ENCODE results near the gene MEX3A.
A peak's percentile ranks its signal among the peaks of the same experiment; 100 is the strongest.

Gene MEX3A

GRCh38 chr1:156102633-156103511, 20.6 kb upstream of the MEX3A start:
- DNase-seq, result no peak

GRCh38 chr1:156101880-156102279, 19.6 kb upstream of the MEX3A start:
- DNase-seq, result no peak

- no peak for DNase-seq
Measured at GRCh38 chr1:156100205-156100995, 18.1 kb upstream of the MEX3A start.

- no peak for DNase-seq
Measured at GRCh38 chr1:156099282-156099681, 17.0 kb upstream of the MEX3A start.

- no peak for DNase-seq
Measured at GRCh38 chr1:156098784-156099183, 16.5 kb upstream of the MEX3A start.

GRCh38 chr1:156097499-156098178, 15.4 kb upstream of the MEX3A start:
- DNase-seq, result no peak

- DNase-seq, result peak in 13 of 14 donors; percentile 37 to 83 (median 68)
Measured at GRCh38 chr1:156096640-156097391, 14.6 kb upstream of the MEX3A start.

GRCh38 chr1:156095906-156096508, 13.7 kb upstream of the MEX3A start:
- DNase-seq, result no peak

GRCh38 chr1:156091610-156092009, 9.3 kb upstream of the MEX3A start:
- no peak for DNase-seq

GRCh38 chr1:156090840-156091188, 8.5 kb upstream of the MEX3A start:
- DNase-seq, result peak in 11 of 14 donors; percentile 12 to 78 (median 60)

GRCh38 chr1:156090138-156090839, 8.0 kb upstream of the MEX3A start:
- peak in 4 of 14 donors; percentile 31 to 67 (median 46) for DNase-seq

- DNase-seq, result no peak
Measured at GRCh38 chr1:156089704-156090103, 7.4 kb upstream of the MEX3A start.

- no peak for DNase-seq
Measured at GRCh38 chr1:156086256-156086662, 4.0 kb upstream of the MEX3A start.

GRCh38 chr1:156083800-156084790, 1.8 kb upstream of the MEX3A start:
- no peak for DNase-seq

GRCh38 chr1:156081917-156082308, 352 bp downstream of the MEX3A start:
- DNase-seq, result no peak

GRCh38 chr1:156081180-156081916, 917 bp downstream of the MEX3A start:
- no peak for DNase-seq

GRCh38 chr1:156080863-156081179, 1.4 kb downstream of the MEX3A start:
- DNase-seq, result no peak

- DNase-seq, result no peak
Measured at GRCh38 chr1:156080241-156080862, 1.9 kb downstream of the MEX3A start.

GRCh38 chr1:156079762-156080161, 2.5 kb downstream of the MEX3A start:
- no peak for DNase-seq
